MCF 10A (cell line): ENCODE data around the gene RSRC2. TPM values are rescaled to one million over a fixed set of nuclear protein-coding genes. Genes with fewer than 3 reads are reported as not detected.

Experiments
- BruUV-seq: library from RNA; stranded (reverse); fragments of 400-500 nt; replicated peaks from 2 replicates; lab custom pipeline; 2021; lab: Mats Ljungman, UMichigan
- CTCF ChIA-PET: fragments of 300-600 bp; sonication (Branson Sonifier 250); formaldehyde crosslinking; extraction: SDS; loops from one replicate; lab custom pipeline; 2021; ENCODE audit warnings: antibody characterized with exemption, inconsistent platforms; lab: Yijun Ruan, JAX
- POLR2A ChIA-PET: fragments of 300-600, 350-650 bp; sonication (Branson Sonifier 250); formaldehyde crosslinking; extraction: SDS; loops from one replicate; lab custom pipeline; 2020; ENCODE audit warnings: antibody characterized with exemption, inconsistent platforms; lab: Yijun Ruan, JAX
- DNase-seq: peaks from one replicate; pipeline ENCODE4 v3.0.0-alpha.2; 2018; ENCODE audit not compliant: unreplicated experiment
- H3K27ac Mint-ChIP-seq: one replicate; pipeline ENCODE4 v1.8.0; 2022; ENCODE audit warnings: mild to moderate bottlenecking, low read depth, mixed read lengths; ENCODE audit not compliant: unreplicated experiment
- H3K27me3 Mint-ChIP-seq: one replicate; pipeline ENCODE4 v1.8.0; 2022; ENCODE audit warnings: mixed read lengths; ENCODE audit not compliant: insufficient read depth, unreplicated experiment
- H3K36me3 Mint-ChIP-seq: one replicate; pipeline ENCODE4 v1.8.0; 2022; ENCODE audit warnings: mild to moderate bottlenecking, moderate library complexity, mixed read lengths; ENCODE audit not compliant: insufficient read depth, unreplicated experiment
- H3K4me1 Mint-ChIP-seq: one replicate; pipeline ENCODE4 v1.8.0; 2022; ENCODE audit warnings: mixed read lengths; ENCODE audit not compliant: insufficient read depth, unreplicated experiment
- H3K4me3 Mint-ChIP-seq: one replicate; pipeline ENCODE4 v1.8.0; 2022; ENCODE audit warnings: mild to moderate bottlenecking, moderate library complexity, mixed read lengths; ENCODE audit not compliant: unreplicated experiment
- H3K9me3 Mint-ChIP-seq: one replicate; pipeline ENCODE4 v1.8.0; 2022; ENCODE audit warnings: mixed read lengths; ENCODE audit not compliant: unreplicated experiment
- CTCF ChIP-seq: fragments of 200-600 bp; IDR thresholded peaks from one replicate; pipeline ENCODE4 v1.8.0; 2022; ENCODE audit warnings: antibody characterized with exemption, mild to moderate bottlenecking; ENCODE audit not compliant: unreplicated experiment
- intact Hi-C: fragments of 100-400 bp; cut with micrococcal nuclease; formaldehyde crosslinking; loops from 2 replicates; pipeline ENCODE4 v1.14.1; 2022
- total RNA-seq: library from RNA; stranded (reverse); gene quantifications from 2 replicates; pipeline ENCODE4 v1.2.3, GENCODE V29; 2022

Gene RSRC2
- total RNA-seq, 1 experiment from 2014 or later: 93.4 TPM

DNA sequence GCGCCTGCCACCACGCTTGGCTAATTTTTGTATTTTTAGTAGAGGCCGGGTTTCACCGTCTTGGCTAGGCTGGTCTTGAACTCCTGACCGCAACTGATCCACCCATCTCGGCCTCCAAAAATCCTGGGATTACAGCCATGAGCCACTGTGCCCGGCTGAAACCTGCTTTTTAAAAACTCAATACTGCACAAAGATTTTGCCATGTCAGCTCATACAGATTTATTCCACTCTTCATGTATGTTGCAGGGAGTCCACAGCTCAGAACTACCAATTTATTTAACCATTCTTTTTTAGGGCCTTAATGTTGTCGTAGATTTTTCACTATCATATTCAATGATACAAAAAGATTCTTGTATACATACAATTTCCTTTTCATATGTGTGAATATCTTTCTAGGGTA, 46.0 kb downstream of the RSRC2 start:
- no peak for DNase-seq
- ChIA-PET POLR2A (interaction anchor here (0.7 to 0.8 kb wide), 2 partner anchors 8 to 17 kb away, joined by 3 to 4 read pairs; no protein-coding TSS in a partner anchor), CTCF (no interaction called here)

GRCh38 chr12:122474324-122474716, 52.4 kb downstream of the RSRC2 start:
- H3K27me3 Mint-ChIP-seq: no peaks in the 10 kb centered on the region
- BruUV-seq: no TSS peak
- peaks cover 71% of the 10 kb centered on the region for H3K36me3 Mint-ChIP-seq
- peak overlapping the region; percentile 85 for H3K27ac Mint-ChIP-seq
- no peak for DNase-seq
- no peak for TF ChIP-seq CTCF
- CTCF ChIA-PET: interaction anchor here (0.5 to 6.1 kb wide), 11 partner anchors 22 to 138 kb away, joined by 3 to 127 read pairs (median 4); partner anchors contain the start of gene CLIP1
- POLR2A ChIA-PET: interaction anchor here (0.6 to 8.0 kb wide), 15 partner anchors 10 to 238 kb away, joined by 3 to 292 read pairs (median 6); partner anchors contain the start of genes CLIP1, KNTC1, RSRC2 and ZCCHC8
- H3K4me3 Mint-ChIP-seq: no peak overlapping the region
- no peaks in the 10 kb centered on the region for H3K9me3 Mint-ChIP-seq
- intact Hi-C loops: loop anchor here (5.0 kb wide), 1 partner anchor 137 kb away; no protein-coding TSS in a partner anchor
- peaks cover 21% of the 10 kb centered on the region for H3K4me1 Mint-ChIP-seq

More for the DNA sequence above, 46.0 kb downstream of the RSRC2 start:
- TF ChIP-seq CTCF: no peak
- no TSS peak for BruUV-seq
- Mint-ChIP-seq H3K4me3 (no peak overlapping the region), H3K36me3 (peaks cover 93% of the 10 kb centered on the region), H3K27ac (no peak overlapping the region), H3K27me3 (no peaks in the 10 kb centered on the region), H3K9me3 (no peaks in the 10 kb centered on the region), H3K4me1 (peaks cover under 1% of the 10 kb centered on the region)
- intact Hi-C loops: no loop called here

GRCh38 chr12:122473543-122474323, 53.0 kb downstream of the RSRC2 start:
- peak overlapping the region; percentile 7 for H3K4me3 Mint-ChIP-seq
- no peak for TF ChIP-seq CTCF
- peaks cover 65% of the 10 kb centered on the region for H3K36me3 Mint-ChIP-seq
- H3K27ac Mint-ChIP-seq: peak overlapping the region; percentile 85
- ChIA-PET CTCF (interaction anchor here (0.5 to 6.1 kb wide), 12 partner anchors 9 to 506 kb away, joined by 3 to 127 read pairs (median 3); partner anchors contain the start of gene CLIP1), POLR2A (interaction anchor here (0.6 to 8.0 kb wide), 20 partner anchors 9 to 107 kb away, joined by 3 to 292 read pairs (median 5); partner anchors contain the start of genes CLIP1, KNTC1, RSRC2 and ZCCHC8)
- peaks cover 21% of the 10 kb centered on the region for H3K4me1 Mint-ChIP-seq
- TSS peak; percentile 56 for BruUV-seq
- peak; percentile 91 for DNase-seq
- H3K27me3 Mint-ChIP-seq: no peaks in the 10 kb centered on the region
- no peaks in the 10 kb centered on the region for H3K9me3 Mint-ChIP-seq
- intact Hi-C loops: loop anchor here (5.0 kb wide), 1 partner anchor 136 kb away; no protein-coding TSS in a partner anchor
